PC-9 (cell line): ENCODE results near the gene PCDHGA1. TPM values are rescaled to one million over a fixed set of nuclear protein-coding genes. Genes with fewer than 3 reads are reported as not detected.

ENCODE experiments used
- BruUV-seq: library from RNA; stranded (reverse); fragments of 400-500 nt; replicated peaks from 2 replicates; lab custom pipeline; 2021; lab: Mats Ljungman, UMichigan
- CTCF ChIA-PET: fragments of 300-600 bp; sonication (Branson Sonifier 250); formaldehyde crosslinking; loops from one replicate; lab custom pipeline; 2022; ENCODE audit warnings: antibody characterized with exemption; lab: Charles Lee
- POLR2A ChIA-PET: fragments of 300-600 bp; sonication (Branson Sonifier 250); formaldehyde crosslinking; loops from one replicate; lab custom pipeline; 2022; ENCODE audit warnings: antibody characterized with exemption; ENCODE audit not compliant: unreplicated experiment; lab: Charles Lee
- DNase-seq, 2 experiments: peaks; one replicate each; pipeline versions ENCODE4 v3.0.0 to v3.0.0-alpha.2; 2015 to 2022; ENCODE audit warnings: mixed read lengths in 1 of 2
- H2AFZ ChIP-seq: fragments of 200-600 bp; sonication (generic); 2 replicates; pipeline ENCODE4 v1.8.1; 2017; ENCODE audit warnings: antibody characterized with exemption
- H3F3A ChIP-seq: fragments of 200-600 bp; sonication (generic); 2 replicates; pipeline ENCODE4 v1.8.1; 2017; ENCODE audit warnings: antibody characterized with exemption, mild to moderate bottlenecking, low read depth; ENCODE audit not compliant: insufficient read depth
- H3K27ac ChIP-seq: fragments of 200-600 bp; sonication (generic); 2 replicates; pipeline ENCODE4 v1.6.1; 2016; ENCODE audit warnings: mixed run types
- H3K27me3 ChIP-seq: fragments of 200-600 bp; sonication (generic); 2 replicates; pipeline ENCODE4 v1.6.1; 2016; ENCODE audit warnings: low read depth, mixed run types; ENCODE audit not compliant: insufficient read depth
- H3K36me3 ChIP-seq: fragments of 200-600 bp; sonication (generic); 2 replicates; pipeline ENCODE4 v1.6.1; 2016; ENCODE audit warnings: low read depth, mixed run types
- H3K4me1 ChIP-seq: fragments of 200-600 bp; sonication (generic); replicated peaks from 2 replicates; pipeline ENCODE4 v1.6.1; 2016; ENCODE audit warnings: mixed run types; ENCODE audit not compliant: insufficient read depth
- H3K4me2 ChIP-seq: fragments of 200-600 bp; sonication (generic); 2 replicates; pipeline ENCODE4 v1.6.1; 2017; ENCODE audit warnings: mixed run types
- H3K4me3 ChIP-seq: fragments of 200-600 bp; sonication (generic); 2 replicates; pipeline ENCODE4 v1.6.1; 2016; ENCODE audit warnings: mixed run types
- H3K79me2 ChIP-seq: fragments of 200-600 bp; sonication (generic); 2 replicates; pipeline ENCODE4 v1.6.1; 2017; ENCODE audit warnings: low read depth, mixed run types
- H3K9me2 ChIP-seq: fragments of 200-600 bp; sonication (generic); 2 replicates; pipeline ENCODE4 v1.8.1; 2017; ENCODE audit warnings: mild to moderate bottlenecking; ENCODE audit not compliant: insufficient read depth
- H3K9me3 ChIP-seq: fragments of 200-600 bp; sonication (generic); 2 replicates; pipeline ENCODE4 v1.8.1; 2016; ENCODE audit warnings: low read depth; ENCODE audit not compliant: insufficient read depth
- H4K20me1 ChIP-seq: fragments of 200-600 bp; sonication (generic); 2 replicates; pipeline ENCODE4 v1.8.1; 2017; ENCODE audit not compliant: insufficient read depth
- EZH2 ChIP-seq: fragments of 200-600 bp; sonication (generic); IDR thresholded peaks from 2 replicates; pipeline ENCODE4 v1.8.0; 2017; ENCODE audit warnings: antibody characterized with exemption, low read depth
- intact Hi-C: fragments of 100-400 bp; cut with micrococcal nuclease; formaldehyde crosslinking; loops from one replicate; pipeline ENCODE4 v1.10.0; 2022; ENCODE audit not compliant: unreplicated experiment
- total RNA-seq: library from RNA; stranded (reverse); gene quantifications from 2 replicates; pipeline ENCODE4 v1.2.3, GENCODE V29; 2021
- TF ChIP-seq, protein P1 (sequence below): fragments of 200-600 bp; sonication (generic); conservative IDR thresholded peaks from 2 replicates; pipeline ENCODE4 v1.6.1; 2017; ENCODE audit warnings: mixed run types, antibody characterized with exemption, mild to moderate bottlenecking, moderate library complexity

PCDHGA1 gene
- total RNA-seq, 1 experiment from 2014 or later = 0.07 TPM

DNA sequence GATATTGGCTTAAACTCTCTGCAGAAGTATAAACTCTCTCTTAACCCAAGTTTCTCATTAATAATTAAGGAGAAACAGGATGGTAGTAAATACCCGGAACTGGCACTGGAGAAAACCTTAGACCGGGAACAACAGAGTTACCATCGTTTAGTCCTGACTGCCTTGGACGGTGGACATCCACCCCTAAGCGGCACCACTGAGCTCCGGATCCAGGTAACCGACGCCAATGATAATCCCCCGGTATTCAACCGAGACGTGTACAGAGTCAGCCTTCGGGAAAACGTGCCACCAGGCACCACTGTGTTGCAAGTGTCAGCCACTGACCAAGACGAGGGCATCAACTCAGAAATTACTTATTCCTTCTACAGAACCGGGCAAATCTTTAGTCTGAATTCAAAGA, 68.3 kb downstream of the PCDHGA1 start:
- no peak overlapping the region for H3K4me3 ChIP-seq
- no TSS peak for BruUV-seq

DNA sequence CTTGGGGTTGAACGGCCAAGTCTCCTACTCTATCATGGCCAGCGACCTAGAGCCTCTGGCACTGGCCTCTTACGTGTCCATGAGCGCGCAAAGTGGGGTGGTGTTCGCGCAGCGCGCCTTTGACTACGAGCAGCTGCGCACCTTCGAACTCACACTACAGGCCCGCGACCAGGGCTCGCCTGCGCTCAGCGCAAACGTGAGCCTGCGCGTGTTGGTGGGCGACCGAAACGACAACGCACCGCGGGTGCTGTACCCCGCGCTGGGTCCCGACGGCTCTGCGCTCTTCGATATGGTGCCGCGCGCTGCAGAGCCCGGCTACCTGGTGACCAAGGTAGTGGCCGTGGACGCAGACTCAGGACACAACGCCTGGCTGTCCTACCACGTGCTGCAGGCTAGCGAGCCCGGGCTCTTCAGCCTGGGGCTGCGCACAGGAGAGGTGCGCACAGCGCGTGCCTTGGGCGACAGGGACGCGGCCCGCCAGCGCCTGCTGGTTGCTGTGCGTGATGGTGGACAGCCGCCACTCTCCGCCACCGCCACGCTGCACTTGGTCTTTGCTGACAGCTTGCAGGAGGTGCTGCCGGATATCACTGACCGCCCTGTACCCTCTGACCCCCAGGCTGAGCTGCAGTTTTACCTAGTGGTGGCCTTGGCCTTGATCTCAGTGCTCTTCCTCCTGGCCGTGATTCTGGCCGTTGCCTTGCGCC, 69.4 kb downstream of the PCDHGA1 start:
- Histone ChIP-seq H3K4me3 (no peak overlapping the region), H2AFZ (no peak overlapping the region), H3K9me2 (no peaks in the 10 kb centered on the region), H3K4me2 (no peak overlapping the region), H4K20me1 (no peaks in the 10 kb centered on the region), H3K9me3 (no peaks in the 10 kb centered on the region), H3K79me2 (no peaks in the 10 kb centered on the region), H3K27ac (no peak overlapping the region), H3K27me3 (peaks cover 47% of the 10 kb centered on the region), H3F3A (no peaks in the 10 kb centered on the region), H3K4me1 (no peaks in the 10 kb centered on the region), H3K36me3 (no peaks in the 10 kb centered on the region)
- ChIA-PET CTCF (no interaction called here), POLR2A (no interaction called here)
- no TSS peak for BruUV-seq
- no peak for DNase-seq
- intact Hi-C loops = no loop called here
- TF ChIP-seq, protein P1, sequence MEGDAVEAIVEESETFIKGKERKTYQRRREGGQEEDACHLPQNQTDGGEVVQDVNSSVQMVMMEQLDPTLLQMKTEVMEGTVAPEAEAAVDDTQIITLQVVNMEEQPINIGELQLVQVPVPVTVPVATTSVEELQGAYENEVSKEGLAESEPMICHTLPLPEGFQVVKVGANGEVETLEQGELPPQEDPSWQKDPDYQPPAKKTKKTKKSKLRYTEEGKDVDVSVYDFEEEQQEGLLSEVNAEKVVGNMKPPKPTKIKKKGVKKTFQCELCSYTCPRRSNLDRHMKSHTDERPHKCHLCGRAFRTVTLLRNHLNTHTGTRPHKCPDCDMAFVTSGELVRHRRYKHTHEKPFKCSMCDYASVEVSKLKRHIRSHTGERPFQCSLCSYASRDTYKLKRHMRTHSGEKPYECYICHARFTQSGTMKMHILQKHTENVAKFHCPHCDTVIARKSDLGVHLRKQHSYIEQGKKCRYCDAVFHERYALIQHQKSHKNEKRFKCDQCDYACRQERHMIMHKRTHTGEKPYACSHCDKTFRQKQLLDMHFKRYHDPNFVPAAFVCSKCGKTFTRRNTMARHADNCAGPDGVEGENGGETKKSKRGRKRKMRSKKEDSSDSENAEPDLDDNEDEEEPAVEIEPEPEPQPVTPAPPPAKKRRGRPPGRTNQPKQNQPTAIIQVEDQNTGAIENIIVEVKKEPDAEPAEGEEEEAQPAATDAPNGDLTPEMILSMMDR = no peak
- TF ChIP-seq EZH2 = no peak

More for the DNA sequence above, 68.3 kb downstream of the PCDHGA1 start:
- no peak overlapping the region for H2AFZ ChIP-seq
- no peak for TF ChIP-seq EZH2
- TF ChIP-seq, protein P1 = no peak
- no peaks in the 10 kb centered on the region for H3K79me2 ChIP-seq
- no peaks in the 10 kb centered on the region for H3K36me3 ChIP-seq
- no peaks in the 10 kb centered on the region for H3K9me2 ChIP-seq
- POLR2A ChIA-PET = no interaction called here
- intact Hi-C loops = no loop called here
- H3K27me3 ChIP-seq = peaks cover 36% of the 10 kb centered on the region
- CTCF ChIA-PET = no interaction called here
- H3K27ac ChIP-seq = no peak overlapping the region
- no peaks in the 10 kb centered on the region for H3K9me3 ChIP-seq
- H3F3A ChIP-seq = no peaks in the 10 kb centered on the region
- no peak for DNase-seq
- no peak overlapping the region for H3K4me2 ChIP-seq
- no peaks in the 10 kb centered on the region for H4K20me1 ChIP-seq
- H3K4me1 ChIP-seq = no peaks in the 10 kb centered on the region

DNA sequence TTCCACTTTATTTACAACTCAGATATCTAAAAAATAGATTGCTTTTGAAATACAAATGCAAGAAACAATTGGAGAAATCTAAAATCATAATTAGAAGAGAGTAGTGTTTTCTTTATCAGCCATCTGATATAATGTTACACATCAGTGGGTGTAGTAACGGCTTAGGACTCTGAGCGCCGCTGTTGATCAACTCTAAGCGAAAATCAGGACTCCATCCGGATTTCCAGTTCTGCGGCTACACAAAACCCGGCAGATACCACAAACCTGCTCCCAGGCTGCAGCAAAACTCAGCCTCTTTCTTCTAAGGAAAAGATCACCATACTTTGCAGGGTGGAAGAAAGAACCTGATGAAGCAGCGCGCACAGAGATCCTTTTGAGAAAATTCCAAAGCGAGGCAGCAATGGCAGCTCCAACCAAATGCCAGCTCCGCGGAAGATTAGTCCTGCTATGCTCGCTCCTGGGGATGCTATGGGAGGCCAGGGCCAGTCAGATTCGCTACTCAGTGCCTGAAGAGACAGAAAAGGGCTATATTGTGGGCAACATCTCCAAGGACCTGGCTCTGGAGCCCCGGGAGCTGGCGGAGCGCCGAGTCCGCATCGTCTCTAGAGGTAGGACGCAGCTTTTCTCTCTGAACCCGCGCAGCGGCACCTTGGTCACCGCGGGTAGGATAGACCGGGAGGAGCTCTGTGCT, 72.4 kb downstream of the PCDHGA1 start, which contains the start of gene PCDHGA9:
Gene PCDHGA9 (plus strand): TSS at position 226 of the 691 bp plus-strand sequence. CDS start 175 bp downstream, at position 401.
- ChIA-PET CTCF (no interaction called here), POLR2A (no interaction called here)
- Histone ChIP-seq H3K79me2 (no peaks in the 10 kb centered on the region), H2AFZ (no peak within 1 kb of the TSS), H3F3A (no peaks in the 10 kb centered on the region), H3K27ac (no peak within 1 kb of the TSS), H3K9me2 (no peaks in the 10 kb centered on the region), H3K4me1 (no peaks in the 10 kb centered on the region), H3K4me3 (no peak within 1 kb of the TSS), H4K20me1 (no peaks in the 10 kb centered on the region), H3K4me2 (0 out of 2 replicates have a peak within 1 kb of the TSS, but pooled peaks have one; percentile 13), H3K27me3 (peaks cover 53% of the 10 kb centered on the region), H3K36me3 (no peaks in the 10 kb centered on the region), H3K9me3 (no peaks in the 10 kb centered on the region)
- intact Hi-C loops = no loop called here
- no TSS peak for BruUV-seq
- peak in 1 of 2 experiments; percentile 10 for DNase-seq
- TF ChIP-seq, protein P1 = peak; percentile 69
- TF ChIP-seq EZH2 = no peak
